OCI-LY1 (cell line): ENCODE measurements around the gene VWA3A.

ENCODE experiments used
- H2AFZ ChIP-seq: fragments of 200-600 bp; sonication (generic), shearing (Covaris generic); 2 replicates; pipeline ENCODE4 v1.6.0; 2014; ENCODE audit warnings: antibody characterized with exemption, mild to moderate bottlenecking, low read length
- H3F3A ChIP-seq: fragments of 200-600 bp; sonication (generic), shearing (Covaris generic); 2 replicates; pipeline ENCODE4 v1.6.0; 2014; ENCODE audit warnings: mild to moderate bottlenecking, antibody characterized with exemption, low read length, moderate library complexity; ENCODE audit not compliant: insufficient read depth
- H3K27ac ChIP-seq: fragments of 200-600 bp; sonication (generic); 2 replicates; pipeline ENCODE4 v1.5.1; 2014; ENCODE audit warnings: low read length, mixed run types, mild to moderate bottlenecking, low read depth; ENCODE audit not compliant: poor library complexity, severe bottlenecking
- H3K27me3 ChIP-seq: fragments of 200-600 bp; sonication (generic); 2 replicates; pipeline ENCODE4 v1.6.0; 2014; ENCODE audit warnings: antibody characterized with exemption, mild to moderate bottlenecking, low read length, moderate library complexity; ENCODE audit not compliant: insufficient read depth
- H3K36me3 ChIP-seq: fragments of 200-600 bp; sonication (generic); 2 replicates; pipeline ENCODE4 v1.6.1; 2014; ENCODE audit warnings: mild to moderate bottlenecking, antibody characterized with exemption, low read length, moderate library complexity, mixed read lengths; ENCODE audit not compliant: insufficient read depth
- H3K4me1 ChIP-seq: fragments of 200-600 bp; sonication (generic); 2 replicates; pipeline ENCODE4 v1.5.1; 2014; ENCODE audit warnings: mild to moderate bottlenecking, low read length, moderate library complexity; ENCODE audit not compliant: insufficient read depth, severe bottlenecking
- H3K4me2 ChIP-seq: fragments of 200-600 bp; sonication (generic), shearing (Covaris generic); 2 replicates; pipeline ENCODE4 v1.6.1; 2014; ENCODE audit warnings: low read length
- H3K4me3 ChIP-seq: fragments of 200-600 bp; sonication (generic); 2 replicates; pipeline ENCODE4 v1.5.1; 2014; ENCODE audit warnings: low read length, low read depth, mild to moderate bottlenecking, mixed read lengths; ENCODE audit not compliant: poor library complexity, severe bottlenecking
- H3K79me2 ChIP-seq: fragments of 200-600 bp; shearing (Covaris generic); 2 replicates; pipeline ENCODE4 v1.6.1; 2016; ENCODE audit warnings: mixed run types, low read length, mixed read lengths; ENCODE audit not compliant: insufficient read depth
- H3K9ac ChIP-seq: fragments of 200-600 bp; sonication (generic), shearing (Covaris generic); 2 replicates; pipeline ENCODE4 v1.6.1; 2014; ENCODE audit warnings: mild to moderate bottlenecking, low read length, mixed read lengths
- H3K9me2 ChIP-seq: fragments of 200-600 bp; sonication (generic), shearing (Covaris generic); 2 replicates; pipeline ENCODE4 v1.6.1; 2014; ENCODE audit warnings: low read depth, mild to moderate bottlenecking, low read length, mixed read lengths
- H3K9me3 ChIP-seq: fragments of 200-600 bp; shearing (Covaris generic); 2 replicates; pipeline ENCODE4 v1.6.1; 2014; ENCODE audit warnings: low read length, mixed read lengths
- H4K20me1 ChIP-seq: fragments of 200-600 bp; sonication (generic), shearing (Covaris generic); 2 replicates; pipeline ENCODE4 v1.6.0; 2016; ENCODE audit warnings: mild to moderate bottlenecking, low read length; ENCODE audit not compliant: insufficient read depth
- CTCF ChIP-seq: fragments of 200-600 bp; sonication (generic), shearing (Covaris generic); IDR thresholded peaks from 2 replicates; pipeline ENCODE4 v1.5.1; 2017; ENCODE audit warnings: mild to moderate bottlenecking, antibody characterized with exemption, low read length, moderate library complexity, mixed read lengths
- EZH2 ChIP-seq: fragments of 200-600 bp; sonication (generic), shearing (Covaris generic); IDR thresholded peaks from 2 replicates; pipeline ENCODE4 v1.8.0; 2017; ENCODE audit warnings: borderline replicate concordance, mixed run types, mild to moderate bottlenecking, antibody characterized with exemption, low read length, moderate library complexity, mixed read lengths

The VWA3A gene

GRCh38 chr16:22123146-22123545 is 30.8 kb downstream of the VWA3A start:
- H3K9me2 ChIP-seq: no peaks in the 10 kb centered on the region
- peaks cover 7% of the 10 kb centered on the region; the same call in 1 of the 2 replicates for H3K27me3 ChIP-seq
- no peak overlapping the region for H3K9ac ChIP-seq
- H2AFZ ChIP-seq: no peak overlapping the region
- H3K4me3 ChIP-seq: no peak overlapping the region
- H3K79me2 ChIP-seq: no peaks in the 10 kb centered on the region
- H3K4me2 ChIP-seq: no peak overlapping the region
- no peak overlapping the region for H3K27ac ChIP-seq
- no peaks in the 10 kb centered on the region for H3F3A ChIP-seq
- H4K20me1 ChIP-seq: no peaks in the 10 kb centered on the region
- no peaks in the 10 kb centered on the region for H3K36me3 ChIP-seq
- no peak for TF ChIP-seq EZH2
- peak; percentile 33 for TF ChIP-seq CTCF
- no peaks in the 10 kb centered on the region for H3K9me3 ChIP-seq
- no peaks in the 10 kb centered on the region for H3K4me1 ChIP-seq

- Histone ChIP-seq H4K20me1 (no peaks in the 10 kb centered on the region), H3K36me3 (no peaks in the 10 kb centered on the region), H2AFZ (no peak overlapping the region), H3K4me3 (no peak overlapping the region), H3K4me2 (no peak overlapping the region), H3K4me1 (no peaks in the 10 kb centered on the region), H3K27me3 (peaks cover 8% of the 10 kb centered on the region; the same call in 1 of the 2 replicates), H3K27ac (no peak overlapping the region), H3F3A (no peaks in the 10 kb centered on the region), H3K9ac (no peak overlapping the region), H3K79me2 (no peaks in the 10 kb centered on the region), H3K9me2 (no peaks in the 10 kb centered on the region), H3K9me3 (no peaks in the 10 kb centered on the region)
- TF ChIP-seq CTCF (no peak), EZH2 (no peak)
These were observed 31.6 kb downstream of the VWA3A start for GRCh38 chr16:22123759-22124490.

GRCh38 chr16:22124583-22125284 is 32.4 kb downstream of the VWA3A start:
- Histone ChIP-seq H3K4me2 (no peak overlapping the region), H3K27ac (no peak overlapping the region), H4K20me1 (no peaks in the 10 kb centered on the region), H3K4me3 (no peak overlapping the region), H3F3A (no peaks in the 10 kb centered on the region), H3K36me3 (no peaks in the 10 kb centered on the region), H3K9me3 (no peaks in the 10 kb centered on the region), H3K9me2 (no peaks in the 10 kb centered on the region), H3K4me1 (no peaks in the 10 kb centered on the region), H3K9ac (no peak overlapping the region), H2AFZ (no peak overlapping the region), H3K79me2 (no peaks in the 10 kb centered on the region), H3K27me3 (peaks cover 8% of the 10 kb centered on the region; the same call in 1 of the 2 replicates)
- no peak for TF ChIP-seq EZH2
- no peak for TF ChIP-seq CTCF
